Hepatocyte (in vitro differentiated cells): ENCODE results near the gene MYO1F.

Experiments
- EZH2 ChIP-seq: fragments of 200-600 bp; sonication (generic); IDR thresholded peaks from 2 replicates; pipeline ENCODE4 v1.6.1; 2016; ENCODE audit warnings: antibody characterized with exemption, mild to moderate bottlenecking, borderline replicate concordance
- EZH2phosphoT487 ChIP-seq: fragments of 200-600 bp; sonication (generic); IDR thresholded peaks from one replicate; pipeline ENCODE4 v1.6.1; 2018; ENCODE audit warnings: antibody characterized with exemption, mild to moderate bottlenecking, low read depth, moderate library complexity; ENCODE audit not compliant: unreplicated experiment, severe bottlenecking
- TF ChIP-seq, protein P1 (sequence below): fragments of 200-600 bp; sonication (generic); IDR thresholded peaks from 2 replicates; pipeline ENCODE4 v1.5.1; 2016; ENCODE audit warnings: antibody characterized with exemption, mild to moderate bottlenecking; ENCODE audit not compliant: poor library complexity

DNA sequence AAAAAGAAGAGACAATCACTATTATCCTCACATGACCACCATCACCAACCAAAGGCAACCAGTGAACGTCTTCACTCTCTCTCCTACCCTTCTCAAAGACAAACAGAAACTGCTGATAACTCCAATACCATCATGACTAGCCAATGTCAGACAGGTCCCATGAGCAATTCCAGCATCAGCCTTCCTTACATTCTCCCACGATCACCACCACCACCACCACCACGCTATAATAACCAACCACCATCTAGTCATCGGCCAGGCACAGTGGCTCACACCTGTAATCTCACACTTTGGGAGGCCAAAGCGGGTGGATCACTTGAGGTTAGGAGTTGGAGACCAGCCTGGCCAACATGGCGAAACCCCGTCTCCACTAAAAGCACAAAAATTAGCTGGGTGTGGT is 3.9 kb downstream of the MYO1F start:
- TF ChIP-seq, protein P1, sequence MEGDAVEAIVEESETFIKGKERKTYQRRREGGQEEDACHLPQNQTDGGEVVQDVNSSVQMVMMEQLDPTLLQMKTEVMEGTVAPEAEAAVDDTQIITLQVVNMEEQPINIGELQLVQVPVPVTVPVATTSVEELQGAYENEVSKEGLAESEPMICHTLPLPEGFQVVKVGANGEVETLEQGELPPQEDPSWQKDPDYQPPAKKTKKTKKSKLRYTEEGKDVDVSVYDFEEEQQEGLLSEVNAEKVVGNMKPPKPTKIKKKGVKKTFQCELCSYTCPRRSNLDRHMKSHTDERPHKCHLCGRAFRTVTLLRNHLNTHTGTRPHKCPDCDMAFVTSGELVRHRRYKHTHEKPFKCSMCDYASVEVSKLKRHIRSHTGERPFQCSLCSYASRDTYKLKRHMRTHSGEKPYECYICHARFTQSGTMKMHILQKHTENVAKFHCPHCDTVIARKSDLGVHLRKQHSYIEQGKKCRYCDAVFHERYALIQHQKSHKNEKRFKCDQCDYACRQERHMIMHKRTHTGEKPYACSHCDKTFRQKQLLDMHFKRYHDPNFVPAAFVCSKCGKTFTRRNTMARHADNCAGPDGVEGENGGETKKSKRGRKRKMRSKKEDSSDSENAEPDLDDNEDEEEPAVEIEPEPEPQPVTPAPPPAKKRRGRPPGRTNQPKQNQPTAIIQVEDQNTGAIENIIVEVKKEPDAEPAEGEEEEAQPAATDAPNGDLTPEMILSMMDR: no peak
- TF ChIP-seq EZH2 (no peak), EZH2phosphoT487 (no peak)
